22Rv1 (cell line): ENCODE measurements around the gene ACOX3.

Source experiments
- CTCF ChIP-seq: fragments of 450-650 bp; IDR thresholded peaks from 2 replicates; pipeline ENCODE4 v1.5.1; 2017; ENCODE audit warnings: mild to moderate bottlenecking
- ZFX ChIP-seq: fragments of 450-650 bp; IDR thresholded peaks from 2 replicates; pipeline ENCODE4 v1.6.1; 2017; ENCODE audit warnings: antibody characterized with exemption, borderline replicate concordance

DNA sequence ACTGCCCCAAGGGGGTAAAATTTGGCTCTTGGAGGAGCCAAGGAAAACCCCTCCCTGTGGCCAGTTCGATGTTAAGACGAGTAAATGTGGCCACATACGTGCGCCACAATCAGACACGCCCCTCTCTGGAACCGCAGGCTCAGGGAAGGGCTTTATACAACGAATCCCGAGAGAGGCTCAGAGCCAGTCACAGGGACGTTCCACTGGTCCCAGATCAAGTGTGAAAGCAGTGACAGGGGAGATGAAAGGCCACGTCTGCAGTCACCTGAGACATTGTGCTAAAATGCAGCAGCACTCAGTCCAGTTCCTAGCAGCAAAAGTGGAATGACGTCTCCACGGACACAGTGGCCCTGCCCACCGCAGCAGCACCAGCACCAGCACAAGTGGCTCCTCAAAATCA is 68.0 kb downstream of the ACOX3 start:
- TF ChIP-seq CTCF (no peak), ZFX (no peak)
